ENCODE measurements around the gene MTRR. TPM values are rescaled to one million over a fixed set of nuclear protein-coding genes. Genes with fewer than 3 reads are reported as not detected.
A peak's percentile ranks its signal among the peaks of the same experiment; 100 is the strongest.

Gene MTRR
- total RNA-seq, 2 donors from 2014 or later: 40.6 to 47.0 TPM

DNA sequence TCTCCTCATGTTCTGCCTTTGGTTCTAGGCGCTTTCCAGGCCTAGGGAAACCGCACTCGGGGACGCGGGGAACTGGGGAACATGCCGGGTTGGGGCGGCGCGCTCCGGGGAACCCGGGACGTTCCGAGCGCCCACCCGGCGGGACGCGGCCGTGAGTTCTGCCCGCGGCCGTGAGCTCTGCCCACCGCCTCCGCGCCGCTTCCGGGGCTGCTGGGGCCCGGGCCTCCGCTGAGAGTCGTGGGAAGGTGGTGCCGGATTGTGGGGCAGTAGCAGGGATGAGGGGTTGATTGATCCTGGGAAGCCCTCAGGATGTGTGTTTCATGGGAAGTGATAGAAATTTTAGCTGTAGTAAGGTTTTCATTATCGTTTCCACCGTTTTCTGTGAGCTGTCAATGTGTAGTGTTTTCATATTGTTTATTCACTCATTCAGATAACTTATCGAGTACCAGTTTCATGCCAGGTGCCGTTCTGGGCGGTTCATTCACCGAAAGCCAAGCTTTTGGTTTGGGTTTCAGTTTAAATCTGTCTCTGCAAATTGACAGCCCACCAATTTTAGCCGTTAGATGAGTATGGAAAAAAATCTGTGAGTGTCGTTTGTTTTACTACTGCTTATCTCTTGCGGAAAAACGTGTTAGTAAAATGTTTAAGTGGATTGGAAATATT is 657 bp downstream of the MTRR start:
- Histone ChIP-seq H3K27me3 (ENCODE audit: control insufficient read depth, insufficient read depth, low read length, poor library complexity, severe bottlenecking) (no peaks in the 10 kb centered on the region), H3K9me3 (ENCODE audit: control insufficient read depth, low read length) (no peaks in the 10 kb centered on the region), H3K27ac (ENCODE audit: low read depth, low read length) (no peak overlapping the region), H3K4me1 (ENCODE audit: control insufficient read depth, insufficient read depth, low read length) (peaks cover 7% of the 10 kb centered on the region), H3K9ac (ENCODE audit: extremely low read depth, low read length, poor library complexity, severe bottlenecking) (peak overlapping the region; percentile 59), H3K36me3 (ENCODE audit: control insufficient read depth, insufficient read depth, low read length) (peaks cover 16% of the 10 kb centered on the region), H3K4me3 (ENCODE audit: low read length) (peak overlapping the region; percentile 85)
- DNase-seq: no peak
- WGBS, 2 experiments (ENCODE audit: insufficient coverage in 1 of 2, insufficient read length in 1 of 2): 6 to 11% methylated on average over 12 to 40 of the region's 41 CpGs
- H3K27me3 Mint-ChIP-seq (ENCODE audit: insufficient read depth): no peaks in the 10 kb centered on the region
- H3K9me3 Mint-ChIP-seq: no peaks in the 10 kb centered on the region
- peaks cover 2% of the 10 kb centered on the region for H3K36me3 Mint-ChIP-seq (ENCODE audit: low read depth)
- TF ChIP-seq, protein P1, sequence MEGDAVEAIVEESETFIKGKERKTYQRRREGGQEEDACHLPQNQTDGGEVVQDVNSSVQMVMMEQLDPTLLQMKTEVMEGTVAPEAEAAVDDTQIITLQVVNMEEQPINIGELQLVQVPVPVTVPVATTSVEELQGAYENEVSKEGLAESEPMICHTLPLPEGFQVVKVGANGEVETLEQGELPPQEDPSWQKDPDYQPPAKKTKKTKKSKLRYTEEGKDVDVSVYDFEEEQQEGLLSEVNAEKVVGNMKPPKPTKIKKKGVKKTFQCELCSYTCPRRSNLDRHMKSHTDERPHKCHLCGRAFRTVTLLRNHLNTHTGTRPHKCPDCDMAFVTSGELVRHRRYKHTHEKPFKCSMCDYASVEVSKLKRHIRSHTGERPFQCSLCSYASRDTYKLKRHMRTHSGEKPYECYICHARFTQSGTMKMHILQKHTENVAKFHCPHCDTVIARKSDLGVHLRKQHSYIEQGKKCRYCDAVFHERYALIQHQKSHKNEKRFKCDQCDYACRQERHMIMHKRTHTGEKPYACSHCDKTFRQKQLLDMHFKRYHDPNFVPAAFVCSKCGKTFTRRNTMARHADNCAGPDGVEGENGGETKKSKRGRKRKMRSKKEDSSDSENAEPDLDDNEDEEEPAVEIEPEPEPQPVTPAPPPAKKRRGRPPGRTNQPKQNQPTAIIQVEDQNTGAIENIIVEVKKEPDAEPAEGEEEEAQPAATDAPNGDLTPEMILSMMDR (conservative IDR thresholded peaks at IDR 0.05): no peak
- H3K4me1 Mint-ChIP-seq: peaks cover 14% of the 10 kb centered on the region
- peak overlapping the region; percentile 19 for H3K27ac Mint-ChIP-seq
- peak overlapping the region; percentile 84 for H3K4me3 Mint-ChIP-seq

DNA sequence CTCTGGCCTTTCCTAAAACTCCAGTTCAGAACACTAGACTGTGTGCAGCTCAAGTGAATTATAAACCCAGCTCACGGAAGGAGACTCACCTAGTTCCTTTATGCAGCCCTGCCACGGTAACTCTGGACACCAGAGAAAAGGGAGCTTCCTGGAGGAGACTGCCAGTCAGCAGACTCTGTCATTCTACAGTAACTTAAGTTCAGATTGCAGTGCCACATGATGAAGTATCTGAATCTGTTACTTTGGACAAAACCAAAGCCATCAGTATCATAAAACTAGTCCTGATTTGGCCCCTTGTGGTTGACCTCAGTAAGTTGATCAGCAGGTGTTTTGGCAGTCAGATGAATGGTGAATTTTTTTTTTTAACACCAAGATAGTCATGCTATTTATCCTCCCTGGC is 2.7 kb downstream of the MTRR start:
- Mint-ChIP-seq H3K4me3 (no peak overlapping the region), H3K27ac (no peak overlapping the region), H3K9me3 (no peaks in the 10 kb centered on the region), H3K4me1 (peaks cover 14% of the 10 kb centered on the region), H3K36me3 (ENCODE audit: low read depth) (peaks cover 19% of the 10 kb centered on the region), H3K27me3 (ENCODE audit: insufficient read depth) (no peaks in the 10 kb centered on the region)
- no peak overlapping the region for H3K4me3 ChIP-seq (ENCODE audit: low read length)
- no peaks in the 10 kb centered on the region for H3K27me3 ChIP-seq (ENCODE audit: control insufficient read depth, insufficient read depth, low read length, poor library complexity, severe bottlenecking)
- DNase-seq: no peak
- 94% methylated on average over 2 of the region's 2 CpGs; no CpG with 5 or more reads in 1 of the 2 experiments for WGBS, 2 experiments (ENCODE audit: insufficient coverage in 1 of 2, insufficient read length in 1 of 2)
- H3K9me3 ChIP-seq (ENCODE audit: control insufficient read depth, low read length): no peaks in the 10 kb centered on the region
- no peak overlapping the region for H3K9ac ChIP-seq (ENCODE audit: extremely low read depth, low read length, poor library complexity, severe bottlenecking)
- H3K36me3 ChIP-seq (ENCODE audit: control insufficient read depth, insufficient read depth, low read length): peaks cover 32% of the 10 kb centered on the region
- H3K4me1 ChIP-seq (ENCODE audit: control insufficient read depth, insufficient read depth, low read length): peaks cover 7% of the 10 kb centered on the region
- TF ChIP-seq, protein P1 (conservative IDR thresholded peaks at IDR 0.05): peak; percentile 21
- H3K27ac ChIP-seq (ENCODE audit: low read depth, low read length): no peak overlapping the region

DNA sequence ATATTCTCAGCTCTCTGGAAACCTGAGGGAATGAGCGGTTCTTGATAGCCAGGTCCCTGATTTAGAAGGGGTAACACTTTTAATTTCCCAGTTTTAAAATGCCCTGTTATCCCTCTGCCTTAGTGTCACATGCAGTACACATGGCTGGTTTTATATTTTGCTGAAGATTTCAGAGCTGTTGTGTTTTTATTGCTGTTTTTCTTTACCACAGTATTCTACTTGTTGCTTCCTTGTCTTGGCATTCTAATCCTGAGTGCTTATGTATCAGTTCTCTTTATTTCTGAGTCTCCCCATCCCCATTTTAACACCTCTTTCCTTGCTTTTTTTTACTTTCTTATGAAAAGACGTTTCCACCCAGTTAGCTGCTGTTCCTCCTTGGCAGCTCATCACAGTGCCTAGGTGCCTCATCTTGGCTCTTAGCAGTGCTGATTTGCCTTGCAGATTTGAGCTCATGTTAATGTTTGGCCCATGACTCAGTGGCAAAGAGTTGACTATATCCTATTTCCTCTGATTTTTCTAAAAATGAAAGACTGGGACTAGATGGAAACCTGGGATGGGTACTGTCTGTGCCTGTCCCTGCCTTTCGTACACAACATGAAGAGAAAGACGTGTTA is 3.7 kb downstream of the MTRR start:
- no peak overlapping the region for H3K27ac ChIP-seq (ENCODE audit: low read depth, low read length)
- Mint-ChIP-seq H3K4me1 (peaks cover 14% of the 10 kb centered on the region), H3K9me3 (no peaks in the 10 kb centered on the region), H3K4me3 (no peak overlapping the region), H3K36me3 (ENCODE audit: low read depth) (peaks cover 21% of the 10 kb centered on the region), H3K27me3 (ENCODE audit: insufficient read depth) (no peaks in the 10 kb centered on the region), H3K27ac (no peak overlapping the region)
- no peak overlapping the region for H3K9ac ChIP-seq (ENCODE audit: extremely low read depth, low read length, poor library complexity, severe bottlenecking)
- H3K4me1 ChIP-seq (ENCODE audit: control insufficient read depth, insufficient read depth, low read length): peaks cover 7% of the 10 kb centered on the region
- no peaks in the 10 kb centered on the region for H3K27me3 ChIP-seq (ENCODE audit: control insufficient read depth, insufficient read depth, low read length, poor library complexity, severe bottlenecking)
- 90 to 95% methylated on average over 4 of the region's 4 CpGs for WGBS, 2 experiments (ENCODE audit: insufficient coverage in 1 of 2, insufficient read length in 1 of 2)
- H3K9me3 ChIP-seq (ENCODE audit: control insufficient read depth, low read length): no peaks in the 10 kb centered on the region
- DNase-seq: no peak
- TF ChIP-seq, protein P1 (conservative IDR thresholded peaks at IDR 0.05): no peak
- peaks cover 42% of the 10 kb centered on the region for H3K36me3 ChIP-seq (ENCODE audit: control insufficient read depth, insufficient read depth, low read length)
- H3K4me3 ChIP-seq (ENCODE audit: low read length): no peak overlapping the region

Measured in endodermal cell (in vitro differentiated cells).